HEK293 (cell line): Measurements from ENCODE around the gene FAM162B.

ENCODE experiments used
- CTCF ChIA-PET: fragments of 350-600 bp; formaldehyde crosslinking; extraction: SDS; loops from one replicate; lab custom pipeline; 2021; ENCODE audit warnings: antibody characterized with exemption; lab: Yijun Ruan, JAX
- POLR2A ChIA-PET: fragments of 300-600 bp; formaldehyde crosslinking; extraction: SDS; loops from one replicate; lab custom pipeline; 2020; ENCODE audit warnings: antibody characterized with exemption, inconsistent platforms; lab: Yijun Ruan, JAX
- H3K27ac ChIP-seq: fragments of 200-500 bp; sonication (Bioruptor generic); 2 replicates; pipeline ENCODE4 v1.5.1; 2014; ENCODE audit warnings: low read depth, low read length, control low read depth, inconsistent platforms; ENCODE audit errors: extremely low read depth
- H3K36me3 ChIP-seq, 2 experiments: fragments of 200-500 bp in 1 of 2; sonication (Bioruptor generic) in 1 of 2; 1 replicate in 1 of 2; 2 replicates in 1 of 2; pipeline ENCODE4 v1.5.1; 2014 to 2017; ENCODE audit warnings: inconsistent platforms in 2 of 2, low read length in 2 of 2; ENCODE audit not compliant: control insufficient read depth in 2 of 2, insufficient read depth in 1 of 2
- H3K4me1 ChIP-seq: fragments of 200-500 bp; sonication (Bioruptor generic); 2 replicates; pipeline ENCODE4 v1.5.1; 2014; ENCODE audit warnings: mild to moderate bottlenecking, low read length, inconsistent platforms; ENCODE audit not compliant: control insufficient read depth, insufficient read depth
- H3K4me3 ChIP-seq: 2 replicates; pipeline ENCODE4 v1.5.1; 2011; ENCODE audit warnings: low read depth, mild to moderate bottlenecking, control low read depth, low read length, moderate library complexity
- H3K9me3 ChIP-seq: fragments of 200-500 bp; sonication (Bioruptor generic); 2 replicates; pipeline ENCODE4 v1.5.1; 2014; ENCODE audit warnings: low read depth, low read length, inconsistent platforms; ENCODE audit not compliant: control insufficient read depth, insufficient read depth
- GLI2 ChIP-seq: fragments of 450-650 bp; formaldehyde crosslinking; IDR thresholded peaks from 2 replicates; pipeline ENCODE4; 2017; ENCODE audit warnings: missing biosample characterization, missing genetic modification characterization, low read depth, borderline replicate concordance
- KLF7 ChIP-seq: fragments of 450-650 bp; formaldehyde crosslinking; IDR thresholded peaks from 2 replicates; pipeline ENCODE4 v1.5.1; 2016; ENCODE audit warnings: missing biosample characterization, missing genetic modification characterization, borderline replicate concordance
- RBAK ChIP-seq: fragments of 450-650 bp; formaldehyde crosslinking; IDR thresholded peaks from 2 replicates; pipeline ENCODE4 v1.5.1; 2016; ENCODE audit warnings: missing biosample characterization, missing genetic modification characterization
- SCRT1 ChIP-seq: fragments of 450-650 bp; formaldehyde crosslinking; IDR thresholded peaks from 2 replicates; pipeline ENCODE4 v1.5.1; 2016; ENCODE audit warnings: missing biosample characterization, missing genetic modification characterization, borderline replicate concordance
- YY2 ChIP-seq: fragments of 450-650 bp; formaldehyde crosslinking; IDR thresholded peaks from 2 replicates; pipeline ENCODE4 v1.5.1; 2016; ENCODE audit warnings: missing biosample characterization, missing genetic modification characterization
- ZBTB1 ChIP-seq: fragments of 450-650 bp; formaldehyde crosslinking; IDR thresholded peaks from 2 replicates; pipeline ENCODE4 v1.5.1; 2016; ENCODE audit warnings: missing biosample characterization, missing genetic modification characterization
- ZNF157 ChIP-seq: fragments of 450-650 bp; formaldehyde crosslinking; IDR thresholded peaks from 2 replicates; pipeline ENCODE4 v1.5.1; 2016; ENCODE audit warnings: missing biosample characterization, missing genetic modification characterization
- ZNF341 ChIP-seq: fragments of 450-650 bp; formaldehyde crosslinking; IDR thresholded peaks from 2 replicates; pipeline ENCODE4; 2016; ENCODE audit warnings: low read depth, missing biosample characterization, missing genetic modification characterization
- ZNF404 ChIP-seq: fragments of 450-650 bp; formaldehyde crosslinking; IDR thresholded peaks from 2 replicates; pipeline ENCODE4 v1.5.1; 2017; ENCODE audit warnings: missing biosample characterization, missing genetic modification characterization
- ZNF530 ChIP-seq: fragments of 450-650 bp; formaldehyde crosslinking; IDR thresholded peaks from 2 replicates; pipeline ENCODE4 v1.5.1; 2016; ENCODE audit warnings: low read depth, missing biosample characterization, missing genetic modification characterization
- ZNF544 ChIP-seq: fragments of 450-650 bp; formaldehyde crosslinking; IDR thresholded peaks from 2 replicates; pipeline ENCODE4 v1.5.0; 2017; ENCODE audit warnings: missing biosample characterization, missing genetic modification characterization
- ZNF610 ChIP-seq: fragments of 450-650 bp; formaldehyde crosslinking; IDR thresholded peaks from 2 replicates; pipeline ENCODE4 v1.5.1; 2016; ENCODE audit warnings: missing biosample characterization, missing genetic modification characterization, borderline replicate concordance
- ZNF660 ChIP-seq: fragments of 450-650 bp; IDR thresholded peaks from 2 replicates; pipeline ENCODE4 v1.5.1; 2018; ENCODE audit warnings: missing biosample characterization, mild to moderate bottlenecking, missing genetic modification characterization
- ZNF768 ChIP-seq: fragments of 450-650 bp; formaldehyde crosslinking; IDR thresholded peaks from 2 replicates; pipeline ENCODE4 v1.5.1; 2018; ENCODE audit warnings: missing biosample characterization, mild to moderate bottlenecking, missing genetic modification characterization
- ZNF776 ChIP-seq: fragments of 450-650 bp; formaldehyde crosslinking; IDR thresholded peaks from 2 replicates; pipeline ENCODE4 v1.5.0; 2017; ENCODE audit warnings: missing biosample characterization, missing genetic modification characterization, borderline replicate concordance
- ZNF792 ChIP-seq: fragments of 450-650 bp; formaldehyde crosslinking; IDR thresholded peaks from 2 replicates; pipeline ENCODE4 v1.5.1; 2016; ENCODE audit warnings: missing biosample characterization, missing genetic modification characterization
- TF ChIP-seq, protein P1 (sequence below): fragments of 450-650 bp; formaldehyde crosslinking; IDR thresholded peaks from 2 replicates; pipeline ENCODE4 v1.5.1; 2016; ENCODE audit warnings: missing biosample characterization, missing genetic modification characterization

FAM162B gene

GRCh38 chr6:116767715-116768114 lies 2.2 kb upstream of the FAM162B start (continued):
- no peak for TF ChIP-seq ZNF776 (tag by site-specific recombination)
- TF ChIP-seq ZNF610 (tag by site-specific recombination), result no peak
- no peak for TF ChIP-seq ZNF404 (tag by site-specific recombination)

GRCh38 chr6:116766506-116767176 lies 1.1 kb upstream of the FAM162B start:
- ChIA-PET POLR2A (no interaction called here), CTCF (interaction anchor here (0.7 to 4.7 kb wide), 4 partner anchors 9 to 498 kb away, joined by 3 to 27 read pairs (median 4); no protein-coding TSS in a partner anchor)
- no peaks in the 10 kb centered on the region for H3K4me1 ChIP-seq
- H3K9me3 ChIP-seq, result no peaks in the 10 kb centered on the region
- H3K27ac ChIP-seq, result no peak overlapping the region
- TF ChIP-seq ZNF660 (tag by site-specific recombination) (no peak), ZNF792 (tag by site-specific recombination) (no peak), ZNF341 (tag by site-specific recombination) (no peak)
- TF ChIP-seq, all 188 proteins: peak for 0
- Histone ChIP-seq H3K36me3 (no peaks in the 10 kb centered on the region), H3K4me3 (no peak overlapping the region)

GRCh38 chr6:116764629-116764960 lies 924 bp downstream of the FAM162B start:
- CTCF ChIA-PET, result no interaction called here
- no peaks in the 10 kb centered on the region for H3K9me3 ChIP-seq

GRCh38 chr6:116763906-116764628 lies 1.5 kb downstream of the FAM162B start:
- H3K27ac ChIP-seq, result no peak overlapping the region
- no peaks in the 10 kb centered on the region for H3K36me3 ChIP-seq
- POLR2A ChIA-PET, result no interaction called here
- CTCF ChIA-PET, result interaction anchor here (0.6 to 0.7 kb wide), 2 partner anchors 119 to 203 kb away, joined by 3 read pairs; no protein-coding TSS in a partner anchor
- no peaks in the 10 kb centered on the region for H3K4me1 ChIP-seq
- TF ChIP-seq RBAK (tag by site-specific recombination) (no peak), ZBTB1 (no peak), ZNF157 (tag by site-specific recombination) (no peak), ZNF544 (tag by site-specific recombination) (no peak)
- TF ChIP-seq, protein P1, sequence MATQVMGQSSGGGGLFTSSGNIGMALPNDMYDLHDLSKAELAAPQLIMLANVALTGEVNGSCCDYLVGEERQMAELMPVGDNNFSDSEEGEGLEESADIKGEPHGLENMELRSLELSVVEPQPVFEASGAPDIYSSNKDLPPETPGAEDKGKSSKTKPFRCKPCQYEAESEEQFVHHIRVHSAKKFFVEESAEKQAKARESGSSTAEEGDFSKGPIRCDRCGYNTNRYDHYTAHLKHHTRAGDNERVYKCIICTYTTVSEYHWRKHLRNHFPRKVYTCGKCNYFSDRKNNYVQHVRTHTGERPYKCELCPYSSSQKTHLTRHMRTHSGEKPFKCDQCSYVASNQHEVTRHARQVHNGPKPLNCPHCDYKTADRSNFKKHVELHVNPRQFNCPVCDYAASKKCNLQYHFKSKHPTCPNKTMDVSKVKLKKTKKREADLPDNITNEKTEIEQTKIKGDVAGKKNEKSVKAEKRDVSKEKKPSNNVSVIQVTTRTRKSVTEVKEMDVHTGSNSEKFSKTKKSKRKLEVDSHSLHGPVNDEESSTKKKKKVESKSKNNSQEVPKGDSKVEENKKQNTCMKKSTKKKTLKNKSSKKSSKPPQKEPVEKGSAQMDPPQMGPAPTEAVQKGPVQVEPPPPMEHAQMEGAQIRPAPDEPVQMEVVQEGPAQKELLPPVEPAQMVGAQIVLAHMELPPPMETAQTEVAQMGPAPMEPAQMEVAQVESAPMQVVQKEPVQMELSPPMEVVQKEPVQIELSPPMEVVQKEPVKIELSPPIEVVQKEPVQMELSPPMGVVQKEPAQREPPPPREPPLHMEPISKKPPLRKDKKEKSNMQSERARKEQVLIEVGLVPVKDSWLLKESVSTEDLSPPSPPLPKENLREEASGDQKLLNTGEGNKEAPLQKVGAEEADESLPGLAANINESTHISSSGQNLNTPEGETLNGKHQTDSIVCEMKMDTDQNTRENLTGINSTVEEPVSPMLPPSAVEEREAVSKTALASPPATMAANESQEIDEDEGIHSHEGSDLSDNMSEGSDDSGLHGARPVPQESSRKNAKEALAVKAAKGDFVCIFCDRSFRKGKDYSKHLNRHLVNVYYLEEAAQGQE (tag by site-specific recombination), result no peak
- H3K4me3 ChIP-seq, result no peak overlapping the region
- no peaks in the 10 kb centered on the region for H3K9me3 ChIP-seq

More at GRCh38 chr6:116764629-116764960, 924 bp downstream of the FAM162B start:
- TF ChIP-seq ZNF768 (no peak), GLI2 (no peak), ZNF530 (tag by site-specific recombination) (no peak), YY2 (tag by site-specific recombination) (no peak), SCRT1 (tag by site-specific recombination) (no peak), KLF7 (no peak)
- no peak overlapping the region for H3K4me3 ChIP-seq
- POLR2A ChIA-PET, result no interaction called here
- no peak overlapping the region for H3K27ac ChIP-seq
- H3K36me3 ChIP-seq, result no peaks in the 10 kb centered on the region
- no peaks in the 10 kb centered on the region for H3K4me1 ChIP-seq
